GM04503 (cell line): ENCODE measurements around the gene ABHD12B.

Experiments used
- DNase-seq: peaks from one replicate; pipeline ENCODE4 v3.0.0-alpha.2; 2012; ENCODE audit warnings: low read depth

ABHD12B gene

DNA sequence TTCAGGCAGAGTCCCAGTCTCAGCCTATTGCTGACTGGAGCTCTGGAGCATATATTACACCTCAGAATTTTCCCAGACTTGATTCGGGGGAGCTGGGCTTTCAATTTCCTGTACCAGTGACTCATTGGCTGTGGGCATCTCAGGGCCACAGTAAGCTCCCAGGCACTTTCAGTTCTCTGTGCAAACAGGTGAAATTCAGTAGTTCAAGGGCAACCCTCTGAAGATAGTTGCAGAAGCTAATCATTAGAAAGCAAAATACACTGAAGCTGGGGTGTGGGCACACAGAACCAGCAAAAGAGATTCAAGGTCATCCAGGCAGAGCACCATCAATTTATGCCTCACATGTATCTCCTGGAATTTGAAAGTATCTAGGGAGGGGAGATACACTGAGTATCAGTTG lies 32.8 kb upstream of the ABHD12B start:
- DNase-seq, result no peak

DNA sequence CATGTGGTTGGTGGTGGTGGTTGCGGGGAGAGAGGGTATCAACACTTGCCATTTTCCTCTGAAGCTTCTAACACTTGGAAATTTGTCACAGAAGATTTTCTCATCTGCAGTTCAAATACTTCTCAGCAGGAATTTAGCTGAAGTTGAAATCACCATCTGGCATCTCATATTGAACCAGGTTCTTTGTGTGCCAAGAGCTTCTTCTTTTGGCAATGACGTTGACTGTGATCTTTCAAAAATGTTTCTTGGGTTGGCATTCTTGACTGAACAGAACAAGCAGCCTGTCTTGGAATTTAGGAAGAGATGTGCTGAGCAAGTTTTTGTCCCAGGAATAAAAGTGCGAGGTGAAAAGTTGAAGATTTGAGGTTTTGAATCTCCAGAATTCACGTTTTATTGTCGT lies 32.2 kb upstream of the ABHD12B start:
- DNase-seq, result no peak

DNA sequence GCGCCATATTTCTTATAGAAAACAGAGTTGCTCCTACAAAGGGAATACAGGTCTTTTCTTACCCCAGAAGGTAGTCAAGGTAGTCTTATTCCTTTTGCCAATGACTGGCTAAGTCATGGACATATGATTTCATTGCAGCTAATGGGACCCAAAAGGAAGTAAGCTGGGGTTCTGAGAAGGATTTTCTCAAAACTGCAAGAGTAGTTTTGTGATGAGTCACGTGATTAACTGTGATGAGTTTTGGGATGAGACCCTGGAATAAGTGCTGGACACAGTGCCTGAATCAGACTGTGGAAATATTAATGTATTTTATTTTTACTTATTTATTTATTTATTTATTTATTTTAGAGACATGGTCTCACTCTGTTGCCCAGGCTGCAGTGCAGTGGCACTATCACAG lies 27.5 kb upstream of the ABHD12B start:
- DNase-seq, result no peak

DNA sequence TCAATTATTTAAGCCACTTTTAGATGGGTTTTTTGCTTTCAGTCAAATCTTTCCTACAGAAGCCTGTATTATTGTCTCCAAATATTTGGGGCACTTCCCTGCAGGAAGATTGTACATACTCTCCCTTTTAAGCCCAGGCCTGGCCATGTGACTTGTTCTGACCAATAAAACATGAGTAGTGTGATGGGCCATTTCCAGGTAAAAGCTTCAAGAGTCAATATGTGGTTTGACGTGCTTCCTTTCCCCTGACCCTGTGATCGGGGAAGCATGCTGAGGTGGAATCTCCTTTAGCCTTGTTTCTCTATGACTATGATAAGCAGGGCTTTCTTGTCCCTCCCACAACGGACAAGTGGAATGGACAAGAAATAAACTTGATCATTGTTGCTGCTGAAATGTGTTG lies 26.7 kb upstream of the ABHD12B start:
- no peak for DNase-seq

DNA sequence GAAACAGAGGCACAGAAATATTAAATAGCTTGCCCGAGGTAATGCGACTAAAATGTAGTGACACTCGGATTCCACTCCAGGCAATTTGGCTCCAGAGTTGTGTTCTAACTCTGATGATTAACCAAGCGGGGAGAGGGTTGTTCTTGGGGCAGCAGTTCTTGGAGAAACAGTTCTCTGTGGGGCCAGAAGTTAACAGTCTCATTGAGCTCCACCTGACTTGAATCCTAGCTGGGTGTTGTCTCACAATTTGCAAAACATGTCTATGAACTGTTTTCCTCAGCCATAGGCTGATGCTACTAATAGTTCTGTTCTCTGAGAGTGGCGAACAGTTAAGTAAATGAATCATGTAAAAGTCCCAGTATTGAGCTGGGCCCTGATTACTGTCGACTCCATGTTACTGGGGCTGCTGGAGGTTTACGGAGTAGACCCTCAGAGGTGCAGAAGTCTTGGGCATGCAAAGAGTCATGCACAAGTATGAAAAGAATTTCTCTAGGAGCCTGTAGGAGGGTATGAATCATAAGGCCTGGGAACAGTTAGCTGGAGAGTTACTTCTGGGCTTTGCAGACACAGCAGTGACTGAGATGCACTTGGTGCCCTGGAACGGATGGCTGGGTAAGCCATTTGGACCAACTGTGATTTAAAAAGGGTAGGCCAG lies 25.5 kb upstream of the ABHD12B start:
- peak; percentile 57 for DNase-seq

DNA sequence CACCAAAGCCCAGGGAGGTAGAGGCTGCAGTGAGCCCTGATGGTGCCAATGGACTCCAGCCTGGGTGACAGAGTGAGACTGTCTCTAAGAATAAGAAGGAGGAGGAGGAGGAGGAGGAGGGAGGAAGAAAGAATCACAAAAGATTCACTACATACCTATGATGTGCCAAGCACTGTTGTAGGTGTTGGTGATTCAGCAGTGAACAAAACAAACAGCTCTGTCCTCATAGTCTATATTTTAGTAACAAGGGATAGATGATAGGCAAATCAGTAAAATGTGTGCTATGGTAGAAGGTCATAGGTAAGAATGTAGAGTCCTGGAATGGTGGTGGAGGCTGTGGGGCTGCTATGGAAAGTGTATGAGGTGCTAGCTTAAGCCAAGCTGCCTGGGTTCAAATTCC lies 18.0 kb upstream of the ABHD12B start:
- no peak for DNase-seq

DNA sequence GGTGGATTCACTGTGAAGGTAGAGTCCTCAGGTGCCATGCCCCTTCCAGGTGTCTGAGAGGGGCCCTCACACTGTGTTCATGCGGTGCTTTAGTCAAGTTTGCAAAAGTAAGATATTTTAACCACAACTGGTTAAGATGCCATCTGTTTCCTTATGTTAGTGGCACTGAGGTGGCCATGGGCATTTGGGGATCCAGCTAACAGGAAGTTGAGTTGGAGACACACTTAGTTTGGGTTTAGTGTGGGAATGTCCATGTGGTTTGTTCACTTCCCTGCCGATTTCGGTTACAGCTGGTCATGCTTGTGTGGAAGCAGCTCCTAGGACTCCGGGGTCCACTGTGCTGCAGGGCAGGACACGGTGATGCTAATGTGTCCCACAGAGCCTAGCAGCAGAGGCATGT lies 17.3 kb upstream of the ABHD12B start:
- no peak for DNase-seq

DNA sequence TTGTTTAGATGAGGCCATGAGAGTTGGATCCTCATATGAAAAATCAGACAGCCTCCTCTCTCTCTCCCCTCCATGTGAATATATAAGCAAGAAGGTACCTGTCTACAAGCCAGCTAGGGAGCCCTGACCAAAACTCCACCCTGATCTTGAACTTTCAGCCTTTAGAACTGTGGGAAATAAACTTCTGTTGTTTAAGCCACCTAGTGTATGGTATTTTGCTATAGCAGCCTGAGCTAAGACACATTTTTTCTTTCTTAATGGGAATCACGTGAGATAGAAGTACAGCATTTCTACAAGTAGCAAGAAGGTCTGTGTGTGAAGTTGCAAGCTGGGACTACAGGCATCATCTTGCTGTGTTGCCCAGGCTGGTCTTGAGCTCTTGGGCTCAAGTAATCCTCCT lies 16.3 kb upstream of the ABHD12B start:
- no peak for DNase-seq

DNA sequence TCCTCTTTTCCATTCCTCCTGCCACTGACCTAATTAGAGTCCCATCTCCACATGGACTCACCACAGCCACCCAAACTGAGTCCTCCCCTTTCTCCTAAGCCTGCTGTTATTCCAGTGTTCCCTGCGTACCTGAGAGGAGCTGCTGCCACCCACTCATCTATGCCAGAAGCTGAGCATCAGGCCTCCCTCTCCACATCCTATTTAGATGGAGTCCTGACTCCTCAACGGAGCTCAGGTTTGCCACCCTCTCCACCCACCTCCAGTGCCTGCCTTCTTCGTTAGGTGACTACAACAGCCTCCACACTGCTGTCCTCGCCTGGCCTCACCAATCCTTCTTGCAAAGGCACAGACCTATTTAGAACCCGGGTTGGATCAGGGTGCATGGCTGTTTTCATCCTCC lies 15.2 kb upstream of the ABHD12B start:
- DNase-seq, result no peak

DNA sequence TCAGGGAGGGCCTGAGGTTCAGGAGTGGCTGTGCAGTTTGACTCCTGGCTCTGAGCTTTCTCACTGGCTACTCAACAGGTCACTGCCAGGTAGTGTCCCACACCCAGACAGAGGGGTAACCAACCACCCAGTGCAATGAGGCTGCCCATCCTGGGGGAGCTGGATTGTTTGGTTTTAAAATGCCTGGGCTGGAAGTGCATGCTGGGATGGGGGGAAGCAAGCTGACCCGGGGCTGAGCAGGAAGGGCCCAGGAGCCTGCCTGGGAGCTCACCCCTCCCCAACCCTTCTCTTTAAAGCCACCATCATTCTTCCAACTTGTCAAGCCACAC lies 12.6 kb upstream of the ABHD12B start:
- DNase-seq, result no peak

DNA sequence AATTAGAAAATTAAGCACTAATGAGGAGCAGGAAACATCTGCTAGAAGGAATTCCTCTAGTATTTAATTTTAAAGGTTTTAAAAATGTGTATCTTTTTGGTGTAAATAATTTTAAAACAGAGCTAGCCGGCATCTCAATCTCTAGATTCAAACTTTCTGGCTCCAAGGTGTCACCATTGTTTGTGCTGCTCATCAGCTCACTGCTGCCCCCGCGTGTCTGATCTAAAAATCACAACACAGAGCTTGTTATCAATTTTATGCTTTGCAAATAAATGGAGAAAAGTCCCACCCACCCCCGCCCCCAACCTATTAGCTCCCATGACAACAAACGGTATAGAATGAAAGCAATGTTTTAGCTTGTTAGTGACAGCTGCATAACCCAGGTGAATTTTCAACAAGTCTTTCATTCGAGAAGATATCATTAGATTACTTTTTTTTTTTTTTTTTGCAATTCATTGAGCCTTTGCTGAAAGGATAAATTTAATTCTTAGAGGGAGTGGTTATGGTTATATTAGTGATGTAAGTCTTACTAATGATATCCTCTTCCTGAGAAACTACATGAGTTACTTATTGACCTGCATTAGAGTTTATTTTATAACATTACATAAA lies 11.3 kb upstream of the ABHD12B start:
- no peak for DNase-seq

DNA sequence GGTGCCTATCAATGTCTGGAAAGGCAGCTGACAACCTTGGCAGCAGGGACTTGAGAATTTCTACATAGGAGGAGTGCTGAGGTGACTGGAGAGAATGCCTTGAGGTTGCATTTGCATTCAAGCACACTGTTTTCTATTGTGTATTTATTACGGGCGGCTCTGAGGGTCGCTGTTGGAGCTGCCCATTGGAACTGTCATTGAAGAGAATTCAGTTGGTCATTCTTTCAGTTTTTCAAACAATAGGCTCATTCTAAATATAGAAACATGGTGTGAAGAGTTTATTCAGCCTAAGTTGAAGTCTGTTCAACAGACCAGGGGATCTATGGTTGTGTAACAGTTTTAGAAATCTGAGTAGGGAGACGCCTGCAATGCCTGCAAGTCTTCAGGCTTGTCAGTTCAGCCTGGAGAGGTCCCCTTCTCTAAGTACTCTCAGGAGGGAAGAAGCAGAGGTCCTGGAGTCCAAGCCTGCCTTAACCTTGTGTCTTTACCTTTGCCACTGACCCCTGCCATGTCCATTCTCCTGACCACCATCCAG lies 9.8 kb upstream of the ABHD12B start:
- no peak for DNase-seq

DNA sequence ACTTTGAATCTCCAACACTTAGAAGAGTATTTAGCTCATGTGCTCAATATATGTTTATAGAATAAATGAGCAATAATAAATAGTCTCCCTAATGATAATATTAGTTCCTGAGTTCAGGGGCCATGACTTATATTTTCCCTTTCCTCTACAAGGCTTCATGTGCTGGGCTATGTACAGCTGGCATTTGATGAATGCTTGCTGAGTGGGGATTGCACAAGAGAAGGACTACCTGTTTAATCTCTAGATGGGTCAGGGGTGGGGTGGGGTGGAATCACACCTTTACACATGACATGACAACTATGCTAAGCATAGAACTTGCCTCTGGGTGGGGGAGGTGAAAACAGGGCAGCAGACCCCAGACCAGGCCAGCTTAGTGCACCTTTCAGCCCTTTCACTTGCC lies 7.6 kb upstream of the ABHD12B start:
- no peak for DNase-seq

DNA sequence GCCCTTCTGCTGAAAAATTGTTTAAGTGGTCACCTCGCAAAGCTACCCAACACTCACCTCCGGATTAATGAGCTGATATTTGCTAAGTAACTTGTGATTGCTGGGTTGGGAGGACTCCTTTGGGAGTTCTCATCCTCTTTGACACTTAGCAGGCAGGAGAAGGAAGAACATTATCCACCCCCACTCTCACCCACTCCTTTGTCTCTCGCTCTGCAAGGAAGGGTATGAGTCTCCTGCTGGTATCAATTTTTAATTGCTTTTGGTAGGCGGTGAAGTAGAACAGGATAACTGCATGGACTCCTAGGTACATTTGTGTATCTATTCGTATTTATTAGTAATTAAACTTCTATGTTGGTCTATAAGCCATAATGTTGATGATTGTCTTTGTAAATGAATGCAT lies 6.9 kb upstream of the ABHD12B start:
- DNase-seq, result no peak

DNA sequence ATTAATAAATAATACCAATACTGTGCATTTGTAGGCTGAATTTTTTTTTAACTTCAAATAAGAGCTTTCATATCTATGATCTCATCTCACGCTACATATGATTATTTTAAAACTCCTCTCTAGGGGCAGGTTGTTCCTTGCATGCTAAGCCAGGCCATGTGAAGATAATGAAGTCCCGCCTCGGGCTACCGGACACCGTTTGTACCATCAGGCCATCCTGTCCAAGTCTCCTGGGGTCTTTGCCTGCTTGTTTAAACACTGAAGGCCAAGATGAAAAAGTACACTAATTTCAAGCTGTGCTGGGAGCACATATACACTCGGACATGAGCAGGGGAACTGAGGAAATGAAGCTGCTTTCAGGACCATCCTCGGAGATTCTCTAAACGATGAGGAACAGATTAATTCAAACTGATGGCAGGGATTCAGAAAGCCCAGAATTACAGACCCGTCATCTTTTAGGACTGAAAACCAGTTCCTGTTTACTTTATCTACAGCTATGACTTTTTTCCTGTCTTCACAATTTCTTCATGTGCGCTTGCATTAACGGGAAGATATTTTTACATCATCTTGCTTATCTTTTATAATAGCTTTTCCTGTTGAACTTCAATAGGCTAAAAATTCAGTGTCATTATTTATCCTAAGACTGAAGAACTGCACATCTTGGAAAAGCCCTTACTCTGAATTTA lies 6.3 kb upstream of the ABHD12B start:
- DNase-seq, result no peak

DNA sequence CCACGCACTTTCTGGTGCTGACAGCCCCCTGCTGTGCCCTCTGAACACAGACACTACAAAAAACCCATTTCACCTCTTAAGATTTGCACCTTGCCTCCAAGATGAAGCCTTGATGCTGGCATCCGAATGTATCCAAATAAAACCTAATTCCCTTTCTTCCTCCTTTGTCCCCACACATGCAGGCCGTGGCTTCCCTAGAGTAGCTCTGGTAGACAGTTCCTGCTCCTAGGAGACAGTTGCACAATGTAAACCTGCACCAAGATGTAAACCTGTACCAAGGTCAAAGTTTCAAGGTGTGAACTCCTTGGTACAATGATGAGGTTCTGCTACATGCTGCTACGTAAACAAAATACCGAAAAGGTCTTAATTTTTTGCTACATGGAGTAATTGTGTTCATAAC lies 625 bp upstream of the ABHD12B start:
- no peak for DNase-seq

DNA sequence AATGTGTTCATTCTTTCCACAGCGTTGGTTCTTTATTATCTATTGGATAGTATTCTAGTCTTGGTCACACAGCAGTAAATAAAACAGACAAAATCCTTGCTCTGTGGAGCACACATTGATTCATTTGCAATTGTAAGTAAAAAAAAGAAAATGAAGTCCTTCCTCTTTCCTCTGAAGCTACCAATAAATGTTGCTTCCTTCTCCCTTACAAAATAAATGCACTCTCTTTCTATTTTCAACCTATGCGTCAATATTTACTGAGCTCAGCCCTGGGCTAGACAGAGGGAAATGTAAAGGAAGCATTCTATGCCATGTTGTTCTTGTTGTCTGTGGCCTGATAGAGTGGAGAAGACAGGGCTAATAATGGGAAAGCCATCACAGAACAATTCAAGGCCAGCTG lies 2.9 kb downstream of the ABHD12B start:
- DNase-seq, result no peak

DNA sequence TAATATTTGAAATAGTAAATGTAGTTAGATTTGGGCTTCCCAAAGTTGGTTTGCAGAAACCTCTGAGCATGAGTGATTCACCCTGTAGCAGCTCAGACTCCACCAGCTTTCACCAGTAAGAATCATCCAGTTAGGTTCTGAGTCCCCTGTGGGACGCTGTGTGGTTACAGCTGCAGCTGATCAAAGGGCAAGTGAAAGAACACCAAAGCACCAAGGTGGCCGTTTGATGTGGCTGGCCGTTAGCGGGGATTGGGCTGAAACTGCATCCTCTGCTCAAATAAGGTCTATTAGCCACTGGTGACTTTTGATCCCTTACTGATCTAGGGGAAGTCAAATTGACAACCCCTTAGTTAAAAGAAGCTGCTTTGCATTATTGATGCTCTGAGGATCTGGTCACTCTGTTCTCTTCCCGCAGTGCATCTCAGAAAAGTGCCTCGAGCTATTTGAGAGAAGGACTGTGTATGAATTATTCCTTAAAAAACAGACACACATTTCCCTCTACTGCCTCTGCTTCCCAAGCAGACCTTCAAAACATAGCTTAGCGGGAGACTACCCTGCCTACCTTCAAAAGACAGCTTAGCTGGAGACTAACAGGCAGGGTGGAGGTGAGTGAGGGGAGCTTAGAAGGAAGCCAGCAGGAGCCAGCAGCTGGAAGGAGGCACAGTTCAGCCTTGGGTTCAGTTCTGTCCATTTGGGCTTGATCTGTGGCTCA lies 3.7 kb downstream of the ABHD12B start:
- no peak for DNase-seq

DNA sequence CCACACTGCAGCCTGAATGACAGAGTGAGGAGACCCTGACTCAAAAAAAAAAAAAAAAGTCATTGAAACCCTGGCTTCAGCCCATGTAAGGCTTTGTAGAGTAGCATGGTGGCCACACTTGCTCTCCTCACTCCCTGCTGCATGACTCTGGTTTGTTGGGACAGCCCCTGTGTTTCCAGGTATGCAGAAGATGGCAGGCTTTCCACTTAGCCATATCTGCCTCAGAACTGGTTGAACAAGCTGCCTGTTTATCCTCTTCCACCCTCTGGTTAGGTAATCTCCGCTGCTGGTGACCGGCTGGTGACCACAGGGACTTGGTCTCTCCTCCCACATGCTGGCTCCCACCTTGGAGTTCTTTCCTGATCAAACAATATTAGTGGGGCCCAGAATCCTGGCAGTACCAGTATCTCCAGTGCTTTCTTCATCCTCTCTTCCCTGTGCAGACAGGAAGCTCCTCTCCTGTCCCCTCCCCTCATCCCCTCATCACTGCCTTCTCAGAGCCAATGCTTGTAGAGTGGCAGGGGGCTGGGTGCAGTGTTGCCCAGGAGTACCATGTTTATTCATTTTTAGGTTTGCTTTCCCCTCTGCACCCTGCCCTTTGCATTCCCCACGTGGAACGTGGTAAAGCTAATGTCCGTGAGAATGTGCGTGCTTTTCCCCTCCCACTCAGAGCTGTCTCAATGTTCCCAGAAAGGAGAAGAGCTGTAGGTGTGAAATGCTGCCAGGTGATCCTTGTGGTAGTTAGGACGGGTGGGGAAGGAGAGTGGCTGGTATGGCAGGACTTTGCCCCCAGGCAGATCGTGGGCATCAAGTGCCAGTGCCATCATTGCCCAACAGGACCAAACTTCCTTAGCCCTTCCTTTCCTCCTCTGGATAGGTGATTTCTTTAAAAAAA lies 11.3 kb downstream of the ABHD12B start:
- no peak for DNase-seq

DNA sequence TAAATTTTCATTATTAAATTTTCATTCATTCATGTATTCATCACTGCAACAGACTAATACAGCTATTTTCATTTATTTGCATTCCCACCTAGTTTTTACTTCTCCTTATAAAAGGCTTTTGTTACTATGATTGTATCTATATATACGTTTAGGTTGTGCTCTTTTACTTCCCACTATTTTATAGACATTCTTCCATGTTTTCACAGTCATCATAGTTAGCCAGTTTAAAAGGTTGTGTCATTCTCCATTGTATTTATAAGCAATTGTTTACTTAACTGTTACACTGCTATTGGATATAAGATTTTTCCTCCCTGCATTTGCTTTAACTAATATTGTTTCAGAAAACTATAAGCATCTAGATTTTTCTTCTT lies 12.0 kb downstream of the ABHD12B start:
- no peak for DNase-seq

DNA sequence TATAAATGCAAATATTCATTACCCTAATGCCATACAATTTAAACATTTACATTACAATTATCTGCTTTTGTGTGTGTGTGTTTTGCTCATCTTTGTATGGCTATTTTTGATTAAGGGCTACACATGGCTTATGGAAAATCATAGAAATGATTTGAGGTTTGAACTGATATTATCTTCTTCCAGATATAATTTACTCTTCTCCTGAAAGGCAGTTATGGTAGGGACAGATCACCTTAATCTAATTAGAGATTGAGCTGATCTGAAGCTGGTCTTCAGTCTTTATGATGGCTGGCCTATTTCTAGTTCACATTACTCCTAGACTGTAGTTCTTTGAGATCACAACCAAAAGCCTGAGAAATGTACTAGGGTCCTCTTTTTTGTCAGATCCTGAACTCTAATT lies 15.6 kb downstream of the ABHD12B start:
- DNase-seq, result no peak

DNA sequence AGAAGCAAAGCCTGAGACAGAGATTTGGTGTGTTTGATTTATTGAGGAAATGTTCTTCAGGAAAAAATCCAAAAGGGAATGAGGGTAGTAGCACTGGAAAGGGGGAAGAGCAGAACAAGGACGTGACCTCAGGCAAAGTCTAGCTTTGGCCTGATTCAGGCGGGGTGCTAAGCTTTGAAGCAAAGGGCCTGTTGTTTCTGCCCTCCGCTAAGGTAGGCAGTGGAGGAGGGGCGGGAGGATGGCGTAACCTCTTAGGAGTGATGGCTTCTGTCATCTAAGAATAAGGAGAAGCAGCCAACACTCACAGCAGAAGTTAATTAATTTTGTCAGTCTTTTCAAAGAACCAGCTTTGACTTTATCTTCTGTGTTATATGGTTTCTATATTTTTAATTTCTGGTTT lies 20.4 kb downstream of the ABHD12B start:
- DNase-seq, result no peak
